AG09309 (cell line): Measurements from ENCODE around the gene AGBL4.

Source experiments
- DNase-seq: peaks from one replicate; pipeline ENCODE4 v3.0.0-alpha.2; 2010; ENCODE audit warnings: low read depth
- H3K4me3 ChIP-seq: 2 replicates; pipeline ENCODE4 v1.5.1; 2011; ENCODE audit warnings: mild to moderate bottlenecking, low read depth, low read length, moderate library complexity; ENCODE audit not compliant: control insufficient read depth
- CTCF ChIP-seq: IDR thresholded peaks from 2 replicates; pipeline ENCODE4 v1.5.1; 2011; ENCODE audit warnings: mild to moderate bottlenecking, low read depth, low read length, inconsistent platforms; ENCODE audit not compliant: insufficient read depth, control insufficient read depth; ENCODE audit errors: missing control alignments

Gene AGBL4

GRCh38 chr1:48571303-48571987 lies 1452.3 kb downstream of the AGBL4 start:
- DNase-seq, result no peak
- TF ChIP-seq CTCF, result no peak
- H3K4me3 ChIP-seq, result no peak overlapping the region

GRCh38 chr1:48570568-48570967 lies 1453.2 kb downstream of the AGBL4 start:
- no peak for TF ChIP-seq CTCF
- H3K4me3 ChIP-seq, result no peak overlapping the region
- no peak for DNase-seq

DNA sequence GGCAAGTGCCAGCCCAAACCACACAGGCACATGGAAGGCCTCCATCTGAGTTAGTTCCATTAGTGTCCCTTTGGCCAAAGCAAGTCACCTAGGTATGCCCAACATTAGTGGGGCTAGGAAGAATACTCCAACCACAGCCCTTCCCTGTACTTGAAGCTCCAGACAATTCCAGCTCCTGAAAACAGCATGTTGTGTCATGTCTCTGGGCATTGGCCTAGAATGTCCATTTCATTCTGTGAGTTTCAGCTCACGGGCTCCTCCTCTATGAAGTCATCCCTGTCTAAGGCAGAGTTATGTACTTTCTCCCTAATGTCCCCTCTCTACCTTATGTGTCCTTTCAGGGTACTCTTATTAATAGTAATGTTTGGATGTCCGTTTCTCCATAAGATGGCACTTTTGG lies 1455.3 kb downstream of the AGBL4 start:
- no peak for DNase-seq
- no peak for TF ChIP-seq CTCF
- H3K4me3 ChIP-seq, result no peak overlapping the region

- no peak overlapping the region for H3K4me3 ChIP-seq
- no peak for DNase-seq
- no peak for TF ChIP-seq CTCF
Measured at GRCh38 chr1:48566492-48566891, 1457.3 kb downstream of the AGBL4 start.

DNA sequence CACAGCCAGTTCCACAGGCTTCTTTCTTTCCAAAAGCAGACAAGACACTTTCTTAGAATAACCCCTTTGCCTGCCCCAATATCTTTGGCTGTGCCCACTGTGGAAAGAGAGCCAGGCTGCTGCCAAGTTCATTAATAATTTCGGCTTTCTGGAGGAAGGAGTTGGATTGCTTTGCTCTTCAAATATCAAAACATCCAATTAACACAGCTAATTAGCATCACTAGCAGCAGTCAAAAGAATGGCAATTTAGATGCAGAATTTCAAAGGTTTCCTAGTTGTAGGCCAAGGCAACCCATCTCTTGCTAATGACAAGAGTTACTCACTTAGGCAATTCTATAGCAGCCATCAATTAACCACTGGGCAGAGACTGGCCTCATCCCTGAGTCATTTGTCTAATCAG lies 1460.7 kb downstream of the AGBL4 start:
- no peak for DNase-seq
- H3K4me3 ChIP-seq, result no peak overlapping the region
- no peak for TF ChIP-seq CTCF

DNA sequence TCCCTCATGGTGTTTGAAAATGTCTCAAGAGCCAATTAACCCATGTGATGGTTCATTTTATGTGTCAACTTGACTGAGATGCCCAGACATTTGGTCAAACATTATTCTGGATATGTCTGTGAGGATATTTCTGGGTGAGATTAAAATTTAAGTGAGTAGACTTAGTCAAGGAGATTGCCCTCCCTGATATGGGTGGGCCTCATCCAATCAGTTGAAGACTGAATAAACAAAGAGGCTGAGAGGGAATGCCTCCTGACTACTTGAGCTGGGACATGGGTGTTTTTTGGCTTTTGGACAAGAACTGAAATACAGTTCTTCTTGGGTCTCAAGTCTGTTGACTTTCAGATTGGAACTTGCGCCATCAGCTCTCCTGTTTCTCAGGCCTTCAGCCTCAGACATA lies 1462.3 kb downstream of the AGBL4 start:
- no peak for TF ChIP-seq CTCF
- DNase-seq, result no peak
- no peak overlapping the region for H3K4me3 ChIP-seq
